ENCODE measurements around the gene ARPP21. TPM values are rescaled to one million over a fixed set of nuclear protein-coding genes. Genes with fewer than 3 reads are reported as not detected.

The ARPP21 gene
- total RNA-seq, 1 donor from 2014 or later, result not detected

DNA sequence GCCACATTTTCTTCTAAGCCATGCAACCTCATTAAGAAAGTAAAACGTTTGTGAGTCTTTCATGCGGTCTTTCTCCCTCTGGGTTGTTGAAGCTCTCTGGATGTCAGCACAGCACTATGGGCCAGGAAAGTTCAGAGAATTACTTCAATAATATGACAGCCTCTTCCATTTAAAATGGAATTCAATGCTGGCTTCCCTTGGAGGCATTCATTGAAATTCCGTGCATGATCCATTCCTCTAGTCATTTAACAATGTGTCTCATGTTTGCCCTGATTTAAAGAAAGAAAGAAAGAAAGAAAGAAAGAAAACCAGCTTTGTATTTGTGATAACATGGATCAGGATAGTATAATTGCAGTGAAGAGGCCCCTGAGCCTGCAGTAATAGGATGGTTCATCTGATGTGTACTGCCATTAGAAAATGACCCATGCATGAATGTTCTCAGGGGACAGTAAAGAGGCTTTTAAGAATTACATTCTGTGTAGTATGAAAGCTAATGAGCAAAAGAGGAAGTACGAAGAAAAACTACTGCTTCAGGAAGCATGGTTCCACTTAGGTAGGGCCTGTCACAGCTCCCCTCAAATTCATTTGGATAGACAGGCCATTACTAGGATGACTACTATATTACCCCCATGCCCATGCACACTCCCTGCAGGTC lies 146.0 kb downstream of the ARPP21 start:
- Histone ChIP-seq H3K36me3 (no peaks in the 10 kb centered on the region), H3K4me1 (no peaks in the 10 kb centered on the region), H3K27ac (no peak overlapping the region), H3K9me3 (no peaks in the 10 kb centered on the region), H3K27me3 (ENCODE audit: low read depth) (no peaks in the 10 kb centered on the region), H3K4me3 (no peak overlapping the region)
- intact Hi-C loops (cut with DNase I), result no loop called here
- TF ChIP-seq, protein P1, sequence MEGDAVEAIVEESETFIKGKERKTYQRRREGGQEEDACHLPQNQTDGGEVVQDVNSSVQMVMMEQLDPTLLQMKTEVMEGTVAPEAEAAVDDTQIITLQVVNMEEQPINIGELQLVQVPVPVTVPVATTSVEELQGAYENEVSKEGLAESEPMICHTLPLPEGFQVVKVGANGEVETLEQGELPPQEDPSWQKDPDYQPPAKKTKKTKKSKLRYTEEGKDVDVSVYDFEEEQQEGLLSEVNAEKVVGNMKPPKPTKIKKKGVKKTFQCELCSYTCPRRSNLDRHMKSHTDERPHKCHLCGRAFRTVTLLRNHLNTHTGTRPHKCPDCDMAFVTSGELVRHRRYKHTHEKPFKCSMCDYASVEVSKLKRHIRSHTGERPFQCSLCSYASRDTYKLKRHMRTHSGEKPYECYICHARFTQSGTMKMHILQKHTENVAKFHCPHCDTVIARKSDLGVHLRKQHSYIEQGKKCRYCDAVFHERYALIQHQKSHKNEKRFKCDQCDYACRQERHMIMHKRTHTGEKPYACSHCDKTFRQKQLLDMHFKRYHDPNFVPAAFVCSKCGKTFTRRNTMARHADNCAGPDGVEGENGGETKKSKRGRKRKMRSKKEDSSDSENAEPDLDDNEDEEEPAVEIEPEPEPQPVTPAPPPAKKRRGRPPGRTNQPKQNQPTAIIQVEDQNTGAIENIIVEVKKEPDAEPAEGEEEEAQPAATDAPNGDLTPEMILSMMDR (IDR thresholded peaks at IDR 0.05), result no peak
- DNase-seq (no peak), ATAC-seq (no peak)

DNA sequence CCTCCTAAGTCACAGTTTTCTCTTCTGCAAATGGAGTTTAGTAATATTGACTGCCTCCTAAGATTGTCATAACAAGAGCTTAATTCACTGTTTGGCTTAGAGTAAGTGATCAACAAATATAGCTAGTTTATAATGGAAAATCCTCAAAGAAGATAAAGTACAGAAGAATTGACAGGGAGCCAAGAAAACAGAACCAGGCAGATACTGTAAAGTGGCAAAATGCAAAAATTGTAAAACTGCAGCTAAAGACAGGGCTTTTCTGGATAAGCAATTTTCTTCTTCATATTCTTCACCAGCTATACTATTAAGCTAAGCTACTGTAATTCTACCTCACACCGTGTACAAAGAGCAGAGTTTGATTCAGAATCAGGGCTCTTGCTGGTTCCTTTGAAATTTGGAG lies 148.6 kb downstream of the ARPP21 start:
- Histone ChIP-seq H3K9me3 (no peaks in the 10 kb centered on the region), H3K4me1 (no peaks in the 10 kb centered on the region), H3K27ac (no peak overlapping the region), H3K27me3 (ENCODE audit: low read depth) (no peaks in the 10 kb centered on the region), H3K4me3 (no peak overlapping the region), H3K36me3 (no peaks in the 10 kb centered on the region)
- DNase-seq, result no peak
- intact Hi-C loops (cut with DNase I), result no loop called here
- TF ChIP-seq, protein P1 (IDR thresholded peaks at IDR 0.05), result no peak
- no peak for ATAC-seq

DNA sequence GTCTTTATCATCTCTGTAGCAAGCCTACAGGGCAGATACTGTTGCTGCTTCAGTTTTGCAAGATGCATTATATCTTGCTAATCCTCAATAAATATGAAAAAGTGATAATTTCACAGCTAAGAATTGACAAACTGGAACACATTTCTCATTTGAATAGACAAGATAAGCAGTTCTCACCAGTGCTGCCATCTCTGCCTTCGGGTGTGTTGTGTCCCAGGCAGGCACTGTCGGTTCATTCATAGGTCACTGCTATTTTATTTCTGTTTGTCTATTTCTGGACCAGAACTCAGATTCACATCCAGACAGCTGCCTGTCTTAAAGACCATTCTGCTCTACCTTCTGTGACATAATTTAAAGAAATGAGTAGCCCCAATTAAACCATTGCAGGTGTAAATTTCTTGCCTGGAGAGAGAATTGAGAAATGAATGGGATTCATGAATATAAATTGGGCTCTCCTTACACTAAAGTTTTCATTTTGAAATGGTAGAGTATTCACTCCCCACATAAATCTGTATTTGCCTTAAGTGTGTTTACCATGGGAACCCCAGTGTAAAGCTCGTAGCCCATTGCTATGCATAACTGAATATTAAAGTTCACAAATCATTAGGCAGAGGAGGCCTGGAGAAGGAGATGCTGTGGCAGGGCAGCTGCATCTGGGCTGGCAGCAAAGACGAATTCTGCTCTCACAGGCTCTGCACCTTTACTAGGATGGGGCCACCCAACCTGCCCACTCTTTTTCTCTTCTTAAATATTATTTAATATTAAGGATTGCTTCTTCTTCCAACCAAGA lies 149.9 kb downstream of the ARPP21 start:
- Histone ChIP-seq H3K9me3 (no peaks in the 10 kb centered on the region), H3K27ac (no peak overlapping the region), H3K27me3 (ENCODE audit: low read depth) (no peaks in the 10 kb centered on the region), H3K36me3 (no peaks in the 10 kb centered on the region), H3K4me3 (no peak overlapping the region), H3K4me1 (no peaks in the 10 kb centered on the region)
- intact Hi-C loops (cut with DNase I), result no loop called here
- DNase-seq, result no peak
- TF ChIP-seq, protein P1 (IDR thresholded peaks at IDR 0.05), result no peak
- ATAC-seq, result no peak

DNA sequence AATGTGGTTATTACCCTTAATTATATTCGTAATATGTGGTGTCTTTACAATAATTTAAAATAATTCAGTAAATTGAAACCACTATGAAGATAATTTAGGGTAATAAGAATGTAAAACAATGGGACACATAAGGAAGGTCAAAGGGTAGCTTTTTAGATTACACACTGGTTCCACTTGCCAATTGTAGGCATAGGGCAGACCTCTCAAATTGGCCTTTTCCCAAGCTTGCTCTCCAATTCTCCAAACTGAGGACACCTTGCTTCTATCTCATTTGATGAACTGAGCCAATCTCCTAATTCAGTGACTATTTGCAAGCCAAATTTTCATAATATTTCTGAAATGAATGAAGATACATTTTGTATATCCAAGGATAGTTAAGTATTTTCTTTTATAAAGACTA lies 151.4 kb downstream of the ARPP21 start:
- no peak for ATAC-seq
- intact Hi-C loops (cut with DNase I), result no loop called here
- TF ChIP-seq, protein P1 (IDR thresholded peaks at IDR 0.05), result no peak

DNA sequence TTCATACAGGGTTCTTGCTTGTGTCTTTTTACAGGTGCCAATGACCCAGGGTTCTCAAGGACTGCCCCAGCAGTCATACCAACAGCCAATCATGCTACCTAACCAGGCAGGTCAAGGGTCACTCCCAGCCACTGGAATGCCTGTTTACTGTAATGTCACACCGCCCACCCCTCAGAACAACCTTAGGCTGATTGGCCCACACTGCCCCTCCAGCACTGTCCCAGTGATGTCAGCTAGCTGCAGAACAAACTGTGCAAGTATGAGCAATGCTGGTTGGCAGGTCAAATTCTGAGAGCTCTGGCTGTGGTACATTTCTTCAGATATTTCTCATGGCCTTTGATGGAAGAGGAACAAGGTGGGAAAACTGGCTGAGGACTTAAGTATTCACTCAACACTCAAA lies 154.3 kb downstream of the ARPP21 start:
- TF ChIP-seq, protein P1 (IDR thresholded peaks at IDR 0.05), result no peak
- intact Hi-C loops (cut with DNase I), result no loop called here
- ATAC-seq, result no peak

More for the DNA sequence above, 151.4 kb downstream of the ARPP21 start:
- no peak overlapping the region for H3K27ac ChIP-seq
- no peaks in the 10 kb centered on the region for H3K27me3 ChIP-seq (ENCODE audit: low read depth)
- H3K9me3 ChIP-seq, result no peaks in the 10 kb centered on the region
- DNase-seq, result no peak
- H3K4me1 ChIP-seq, result no peaks in the 10 kb centered on the region
- no peaks in the 10 kb centered on the region for H3K36me3 ChIP-seq
- no peak overlapping the region for H3K4me3 ChIP-seq

More for the DNA sequence above, 154.3 kb downstream of the ARPP21 start:
- DNase-seq, result no peak
- no peaks in the 10 kb centered on the region for H3K9me3 ChIP-seq
- H3K36me3 ChIP-seq, result no peaks in the 10 kb centered on the region
- H3K27me3 ChIP-seq (ENCODE audit: low read depth), result no peaks in the 10 kb centered on the region
- no peak overlapping the region for H3K4me3 ChIP-seq
- no peaks in the 10 kb centered on the region for H3K4me1 ChIP-seq
- H3K27ac ChIP-seq, result no peak overlapping the region

All from lower lobe of right lung (tissue), 2 donors.